OCI-LY7 (cell line): ENCODE data around the gene DHPS.

Experiments
- CTCF ChIP-seq: fragments of 200-600 bp; sonication (generic); conservative IDR thresholded peaks from 2 replicates; pipeline ENCODE4 v1.5.1; 2014; ENCODE audit warnings: mild to moderate bottlenecking, antibody characterized with exemption, low read length, moderate library complexity, mixed read lengths
- EZH2phosphoT487 ChIP-seq: fragments of 200-600 bp; sonication (generic); IDR thresholded peaks from 2 replicates; pipeline ENCODE4 v1.6.1; 2018; ENCODE audit warnings: low read depth, borderline replicate concordance, mild to moderate bottlenecking, mixed run types, antibody characterized with exemption, low read length, moderate library complexity, mixed read lengths

- TF ChIP-seq CTCF (no peak), EZH2phosphoT487 (no peak)
These were observed 45.3 kb upstream of the DHPS start for GRCh38 chr19:12726988-12727316.
